Lung (tissue), 12 donors: ENCODE data around the gene CARMIL1. TPM values are rescaled to one million over a fixed set of nuclear protein-coding genes. Genes with fewer than 3 reads are reported as not detected.

Experiments
- ATAC-seq: fragments of 200-7000 bp; cut with Tn5 transposase; one replicate; pipeline ENCODE4 v1.9.1; 2020; ENCODE audit warnings: moderate number of reproducible peaks; ENCODE audit not compliant: insufficient read depth, low FRiP score
- DNase-seq, 3 donors: peaks; one replicate each; pipeline ENCODE4 v3.0.0-alpha.2; 2013 to 2017
- H3K27ac ChIP-seq, 2 donors: one replicate each; pipeline ENCODE4 v1.5.1; 2013; ENCODE audit warnings: mild to moderate bottlenecking in 2 of 2, moderate library complexity in 2 of 2, control low read depth in 1 of 2, inconsistent platforms in 1 of 2, low read depth in 1 of 2, low read length in 1 of 2
- H3K27me3 ChIP-seq, 3 donors: one replicate each; pipeline ENCODE4 v1.5.1; 2013; ENCODE audit warnings: low read length in 2 of 3; ENCODE audit not compliant: control insufficient read depth in 3 of 3, insufficient read depth in 3 of 3
- H3K36me3 ChIP-seq, 4 donors: one replicate each; pipeline ENCODE4 v1.5.1; 2013; ENCODE audit warnings: low read length in 4 of 4, mild to moderate bottlenecking in 1 of 4, moderate library complexity in 1 of 4; ENCODE audit not compliant: control insufficient read depth in 4 of 4, insufficient read depth in 4 of 4
- H3K4me1 ChIP-seq, 5 donors: one replicate each; pipeline ENCODE4 v1.5.1; 2013; ENCODE audit warnings: low read length in 5 of 5, mild to moderate bottlenecking in 2 of 5, moderate library complexity in 1 of 5; ENCODE audit not compliant: control insufficient read depth in 5 of 5, insufficient read depth in 5 of 5
- H3K4me3 ChIP-seq: one replicate; pipeline ENCODE4 v1.5.1; 2013; ENCODE audit warnings: mild to moderate bottlenecking, control low read depth, moderate library complexity
- H3K9ac ChIP-seq, 2 donors: one replicate each; pipeline ENCODE4 v1.5.1; 2013; ENCODE audit warnings: low read length in 2 of 2, control low read depth in 1 of 2; ENCODE audit not compliant: insufficient read depth in 1 of 2
- H3K9me3 ChIP-seq, 4 donors: one replicate each; pipeline ENCODE4 v1.5.1; 2013; ENCODE audit warnings: low read length in 3 of 4, mild to moderate bottlenecking in 1 of 4, moderate library complexity in 1 of 4; ENCODE audit not compliant: control insufficient read depth in 4 of 4, insufficient read depth in 3 of 4
- WGBS, 2 donors: extraction: QIAGEN DNeasy Blood & Tissue Kit; methylation state at CpG; one replicate each; pipeline ENCODE4 v1.1.7; 2013; 5-methylcytosine and 5-hydroxymethylcytosine counted together
- polyA plus RNA-seq, 2 donors: library from polyadenylated mRNA; stranded (reverse); fragments of 200-250 nt; gene quantifications; one replicate each; pipeline ENCODE4 v1.2.1, GENCODE V29; 2013
- total RNA-seq, 2 donors: library from RNA; depleted of rRNA in 1 of 2; stranded (reverse); fragments of >200 nt in 1 of 2; gene quantifications; one replicate each; pipeline ENCODE4 v1.2.1, GENCODE V29; 2014 to 2021
- TF ChIP-seq, protein P1 (sequence below): IDR thresholded peaks from 2 replicates; pipeline ENCODE4 v1.5.1; 2012; ENCODE audit warnings: mild to moderate bottlenecking; ENCODE audit errors: control extremely low read depth, extremely low read depth
- donor health status: control.
- donor health status: control.
- donor health status: Bipolar disorder and iron deficiency.
- donor health status: healthy.
- donor health status: DM: yes; HTN: yes; CAD: no.

CARMIL1 gene
- total and polyA plus RNA-seq, 4 donors: 8.0 to 38.3 (median 34.9) TPM

DNA sequence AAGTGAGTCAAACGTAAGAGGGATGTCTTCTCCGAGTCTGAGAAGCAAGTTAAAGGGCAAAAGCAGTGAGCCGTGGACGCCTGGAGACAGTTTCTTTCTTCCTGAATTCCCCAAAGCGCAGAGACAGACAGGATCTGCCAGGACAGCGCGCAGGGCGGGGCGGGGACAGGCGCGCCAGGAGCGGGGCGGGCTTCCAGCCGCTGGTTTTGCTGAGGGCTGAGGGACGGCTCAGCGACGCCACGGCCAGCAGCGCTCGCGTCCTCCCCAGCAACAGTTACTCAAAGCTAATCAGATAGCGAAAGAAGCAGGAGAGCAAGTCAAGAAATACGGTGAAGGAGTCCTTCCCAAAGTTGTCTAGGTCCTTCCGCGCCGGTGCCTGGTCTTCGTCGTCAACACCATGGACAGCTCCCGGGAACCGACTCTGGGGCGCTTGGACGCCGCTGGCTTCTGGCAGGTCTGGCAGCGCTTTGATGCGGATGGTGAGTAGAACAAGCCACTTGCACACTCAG, 372.9 kb downstream of the CARMIL1 start, which contains the start of gene SCGN:
SCGN (plus strand) TSS at position 209 of the 509 bp plus-strand sequence; CDS start at position 398, 189 bp downstream.
- Histone ChIP-seq H3K9me3 (peaks cover 0 to 3% (median 0%) of the 10 kb centered on the region in 4 donors), H3K4me3 (no peak within 1 kb of the TSS), H3K36me3 (no peaks in the 10 kb centered on the region), H3K27ac (no peak within 1 kb of the TSS), H3K27me3 (peaks cover 0 to 19% (median 0%) of the 10 kb centered on the region in 3 donors), H3K4me1 (peaks cover 0 to 2% (median 0%) of the 10 kb centered on the region in 5 donors), H3K9ac (no peak within 1 kb of the TSS)
- WGBS, 2 donors: 4 to 7% methylated on average over 35 of the region's 35 CpGs
- ATAC-seq (peak; percentile 77), DNase-seq (peak; percentile 78 to 87 (median 83))
- TF ChIP-seq, protein P1, sequence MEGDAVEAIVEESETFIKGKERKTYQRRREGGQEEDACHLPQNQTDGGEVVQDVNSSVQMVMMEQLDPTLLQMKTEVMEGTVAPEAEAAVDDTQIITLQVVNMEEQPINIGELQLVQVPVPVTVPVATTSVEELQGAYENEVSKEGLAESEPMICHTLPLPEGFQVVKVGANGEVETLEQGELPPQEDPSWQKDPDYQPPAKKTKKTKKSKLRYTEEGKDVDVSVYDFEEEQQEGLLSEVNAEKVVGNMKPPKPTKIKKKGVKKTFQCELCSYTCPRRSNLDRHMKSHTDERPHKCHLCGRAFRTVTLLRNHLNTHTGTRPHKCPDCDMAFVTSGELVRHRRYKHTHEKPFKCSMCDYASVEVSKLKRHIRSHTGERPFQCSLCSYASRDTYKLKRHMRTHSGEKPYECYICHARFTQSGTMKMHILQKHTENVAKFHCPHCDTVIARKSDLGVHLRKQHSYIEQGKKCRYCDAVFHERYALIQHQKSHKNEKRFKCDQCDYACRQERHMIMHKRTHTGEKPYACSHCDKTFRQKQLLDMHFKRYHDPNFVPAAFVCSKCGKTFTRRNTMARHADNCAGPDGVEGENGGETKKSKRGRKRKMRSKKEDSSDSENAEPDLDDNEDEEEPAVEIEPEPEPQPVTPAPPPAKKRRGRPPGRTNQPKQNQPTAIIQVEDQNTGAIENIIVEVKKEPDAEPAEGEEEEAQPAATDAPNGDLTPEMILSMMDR: no peak

DNA sequence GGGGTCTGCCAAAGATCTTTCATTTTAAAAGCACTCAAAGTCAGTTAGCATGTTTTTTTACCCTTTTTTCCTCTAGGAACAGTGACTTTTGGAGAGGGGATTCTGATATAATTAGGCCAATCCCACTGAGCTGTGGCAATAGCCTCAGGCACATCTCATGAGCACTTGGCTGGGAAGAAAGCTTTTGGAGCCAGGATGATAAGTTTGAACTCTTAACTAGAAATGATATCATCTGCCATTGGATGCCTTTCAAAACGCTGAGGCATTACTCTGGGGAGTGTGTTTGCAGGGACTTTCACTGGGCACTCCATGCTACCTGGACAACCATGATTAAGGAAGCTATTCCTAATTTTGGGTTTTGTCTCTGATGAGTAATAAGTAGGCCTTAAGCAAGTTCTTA, 376.5 kb downstream of the CARMIL1 start:
- ATAC-seq: no peak
- 55 to 63% methylated on average over 1 of the region's 1 CpG for WGBS, 2 donors
- TF ChIP-seq, protein P1: no peak

DNA sequence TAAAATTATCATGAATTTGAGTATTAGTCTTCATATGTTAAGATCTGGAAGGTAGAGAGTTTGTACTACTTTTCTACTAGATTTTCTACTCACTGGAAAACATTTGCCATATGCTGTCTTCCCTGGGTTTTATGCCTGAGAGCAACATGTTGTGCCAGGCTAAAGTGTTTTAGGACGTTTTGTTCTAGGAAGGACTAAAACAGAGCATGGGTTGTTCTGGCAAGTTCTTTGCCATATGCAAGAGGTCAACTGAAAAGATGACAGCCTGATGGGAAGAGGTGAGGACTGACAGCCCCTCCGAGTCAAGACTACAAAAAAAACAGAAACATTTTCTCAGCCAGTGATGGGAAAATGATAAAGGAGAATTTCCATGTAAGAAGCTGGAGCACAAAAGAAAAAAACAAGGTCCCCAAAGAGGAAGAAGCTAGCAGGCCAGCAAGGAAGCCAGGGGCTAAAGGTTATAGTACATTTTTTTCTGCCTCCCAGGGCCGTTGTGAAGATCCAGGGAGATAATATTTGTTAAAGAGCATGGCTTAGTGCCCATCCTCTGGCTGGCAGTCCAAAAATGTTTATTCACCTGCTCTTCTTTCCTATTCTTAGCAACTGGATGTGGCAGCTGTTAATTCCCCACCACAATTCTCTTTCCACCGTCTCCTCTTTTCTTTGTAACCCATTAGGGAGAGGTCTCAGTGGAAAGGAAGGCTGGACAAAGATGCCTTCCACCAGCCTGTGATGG, 380.6 kb downstream of the CARMIL1 start:
- WGBS, 2 donors: 46 to 49% methylated on average over 4 of the region's 4 CpGs
- no peaks in the 10 kb centered on the region for H3K4me1 ChIP-seq
- TF ChIP-seq, protein P1: no peak
- H3K9ac ChIP-seq: no peak overlapping the region
- H3K36me3 ChIP-seq: no peaks in the 10 kb centered on the region
- no peak overlapping the region for H3K4me3 ChIP-seq
- H3K27me3 ChIP-seq: no peaks in the 10 kb centered on the region
- H3K9me3 ChIP-seq: no peaks in the 10 kb centered on the region
- no peak overlapping the region for H3K27ac ChIP-seq
- ATAC-seq (no peak), DNase-seq (no peak)

More for the DNA sequence above, 376.5 kb downstream of the CARMIL1 start:
- Histone ChIP-seq H3K4me3 (no peak overlapping the region), H3K27me3 (peaks cover 0 to 10% (median 0%) of the 10 kb centered on the region in 3 donors), H3K9ac (no peak overlapping the region), H3K9me3 (peaks cover 0 to 3% (median 0%) of the 10 kb centered on the region in 4 donors), H3K36me3 (no peaks in the 10 kb centered on the region), H3K4me1 (peaks cover 0 to 2% (median 0%) of the 10 kb centered on the region in 5 donors), H3K27ac (no peak overlapping the region)
- no peak for DNase-seq
